H9 (cell line): ENCODE data around the gene CEBPE. TPM values are rescaled to one million over a fixed set of nuclear protein-coding genes. Genes with fewer than 3 reads are reported as not detected.
A peak's percentile ranks its signal among the peaks of the same experiment; 100 is the strongest.

ENCODE experiments used
- DNase-seq: peaks from one replicate; pipeline ENCODE4 v3.0.0-alpha.2; 2017
- H2AFZ ChIP-seq: one replicate; pipeline ENCODE4 v1.6.1; 2013; ENCODE audit warnings: mild to moderate bottlenecking, low read length, control low read depth, moderate library complexity
- H2AK5ac ChIP-seq: 2 replicates; pipeline ENCODE4 v1.6.1; 2013; ENCODE audit warnings: low read length, control low read depth, mixed read lengths; ENCODE audit not compliant: insufficient read length
- H2BK120ac ChIP-seq: one replicate; pipeline ENCODE4 v1.6.1; 2013; ENCODE audit warnings: low read depth, mild to moderate bottlenecking, low read length, control low read depth, inconsistent platforms; ENCODE audit not compliant: poor library complexity, severe bottlenecking
- H2BK12ac ChIP-seq: 2 replicates; pipeline ENCODE4 v1.6.1; 2013; ENCODE audit warnings: low read length, control low read depth, mixed read lengths, low read depth; ENCODE audit not compliant: insufficient read length
- H2BK15ac ChIP-seq: 2 replicates; pipeline ENCODE4 v1.6.1; 2013; ENCODE audit warnings: low read depth, low read length, control low read depth
- H2BK20ac ChIP-seq: one replicate; pipeline ENCODE4 v1.6.1; 2013; ENCODE audit warnings: low read depth, mild to moderate bottlenecking, low read length, control low read depth, inconsistent platforms; ENCODE audit not compliant: poor library complexity, severe bottlenecking
- H2BK5ac ChIP-seq: 2 replicates; pipeline ENCODE4 v1.6.1; 2013; ENCODE audit warnings: low read length, control low read depth, mixed read lengths; ENCODE audit not compliant: insufficient read length
- H3K14ac ChIP-seq: 2 replicates; pipeline ENCODE4 v1.6.1; 2013; ENCODE audit warnings: low read length, control low read depth; ENCODE audit not compliant: insufficient read depth
- H3K18ac ChIP-seq: 2 replicates; pipeline ENCODE4 v1.6.1; 2013; ENCODE audit warnings: low read depth, mild to moderate bottlenecking, mixed read lengths, low read length, control low read depth; ENCODE audit not compliant: insufficient read length
- H3K23ac ChIP-seq: 2 replicates; pipeline ENCODE4 v1.6.1; 2013; ENCODE audit warnings: low read length, control low read depth, mixed read lengths, low read depth; ENCODE audit not compliant: insufficient read length
- H3K23me2 ChIP-seq: 2 replicates; pipeline ENCODE4 v1.6.1; 2013; ENCODE audit warnings: low read depth, mild to moderate bottlenecking, mixed read lengths, low read length, control low read depth; ENCODE audit not compliant: insufficient read length, poor library complexity, severe bottlenecking
- H3K27ac ChIP-seq: 2 replicates; pipeline ENCODE4 v1.5.1; 2013; ENCODE audit warnings: low read length, control low read depth, mixed read lengths, low read depth; ENCODE audit not compliant: insufficient read length
- H3K27me3 ChIP-seq: 2 replicates; pipeline ENCODE4 v1.6.1; 2013; ENCODE audit warnings: low read length, control low read depth, inconsistent platforms; ENCODE audit not compliant: insufficient read depth
- H3K4ac ChIP-seq: 2 replicates; pipeline ENCODE4 v1.6.1; 2013; ENCODE audit warnings: low read depth, mild to moderate bottlenecking, control low read depth, inconsistent platforms, low read length, moderate library complexity
- H3K4me1 ChIP-seq: 2 replicates; pipeline ENCODE4 v1.6.1; 2013; ENCODE audit warnings: low read length, control low read depth, inconsistent platforms; ENCODE audit not compliant: insufficient read depth
- H3K4me2 ChIP-seq: 2 replicates; pipeline ENCODE4 v1.6.1; 2013; ENCODE audit warnings: low read length, control low read depth, mixed read lengths; ENCODE audit not compliant: insufficient read length, insufficient read depth
- H3K56ac ChIP-seq: 2 replicates; pipeline ENCODE4 v1.6.1; 2013; ENCODE audit warnings: low read depth, mild to moderate bottlenecking, mixed read lengths, low read length, control low read depth; ENCODE audit not compliant: insufficient read length
- H3K79me1 ChIP-seq: 2 replicates; pipeline ENCODE4 v1.6.1; 2013; ENCODE audit warnings: low read depth, mild to moderate bottlenecking, moderate library complexity, low read length, control low read depth, inconsistent platforms; ENCODE audit not compliant: insufficient read depth, poor library complexity, severe bottlenecking
- H3K79me2 ChIP-seq: 2 replicates; pipeline ENCODE4 v1.6.1; 2013; ENCODE audit warnings: low read length, control low read depth, inconsistent platforms; ENCODE audit not compliant: insufficient read depth
- H3K9ac ChIP-seq: 2 replicates; pipeline ENCODE4 v1.6.1; 2013; ENCODE audit warnings: low read length, control low read depth, mixed read lengths; ENCODE audit not compliant: insufficient read length; ENCODE audit errors: extremely low read depth
- H3K9me3 ChIP-seq: one replicate; pipeline ENCODE4 v1.6.1; 2013; ENCODE audit warnings: low read depth, low read length, inconsistent platforms; ENCODE audit not compliant: control insufficient read depth
- H3T11ph ChIP-seq: one replicate; pipeline ENCODE4 v1.6.1; 2013; ENCODE audit warnings: mild to moderate bottlenecking, low read length, control low read depth, inconsistent platforms
- H4K20me1 ChIP-seq: one replicate; pipeline ENCODE4 v1.6.1; 2013; ENCODE audit not compliant: control insufficient read depth, insufficient read length, insufficient read depth
- H4K5ac ChIP-seq: 2 replicates; pipeline ENCODE4 v1.6.1; 2013; ENCODE audit warnings: low read depth, mild to moderate bottlenecking, mixed read lengths, low read length, control low read depth; ENCODE audit not compliant: insufficient read length
- H4K8ac ChIP-seq: replicated peaks from 2 replicates; pipeline ENCODE4 v1.6.1; 2013; ENCODE audit warnings: low read length, control low read depth, mixed read lengths, low read depth; ENCODE audit not compliant: insufficient read length
- H4K91ac ChIP-seq: 2 replicates; pipeline ENCODE4 v1.6.1; 2013; ENCODE audit warnings: low read depth, mild to moderate bottlenecking, moderate library complexity, mixed read lengths, low read length, control low read depth; ENCODE audit not compliant: insufficient read length
- H3K27ac Mint-ChIP-seq, 3 experiments: 2 replicates in 2 of 3; 3 replicates in 1 of 3; pipeline ENCODE4 v1.8.0; 2020 to 2021; ENCODE audit warnings: mixed read lengths in 3 of 3, mild to moderate bottlenecking in 1 of 3, moderate library complexity in 1 of 3
- H3K27me3 Mint-ChIP-seq: 2 replicates; pipeline ENCODE4 v1.8.0; 2021; ENCODE audit warnings: low read depth, mild to moderate bottlenecking, moderate library complexity, mixed read lengths
- H3K36me3 Mint-ChIP-seq, 3 experiments: 2 replicates in 2 of 3; 3 replicates in 1 of 3; pipeline ENCODE4 v1.8.0; 2020 to 2021; ENCODE audit warnings: low read depth in 3 of 3, mixed read lengths in 3 of 3; ENCODE audit not compliant: insufficient read depth in 1 of 3
- H3K4me1 Mint-ChIP-seq, 2 experiments: 2 replicates each; pipeline ENCODE4 v1.8.0; 2020; ENCODE audit warnings: mixed read lengths in 2 of 2
- H3K4me3 Mint-ChIP-seq, 2 experiments: 2 replicates in 1 of 2; 3 replicates in 1 of 2; pipeline ENCODE4 v1.8.0; 2020 to 2021; ENCODE audit warnings: mild to moderate bottlenecking in 2 of 2, mixed read lengths in 2 of 2, moderate library complexity in 1 of 2
- H3K9me3 Mint-ChIP-seq, 2 experiments: 2 replicates in 1 of 2; 3 replicates in 1 of 2; pipeline ENCODE4 v1.8.0; 2020; ENCODE audit warnings: mild to moderate bottlenecking in 2 of 2, mixed read lengths in 2 of 2, moderate library complexity in 1 of 2
- WGBS: extraction: QIAGEN DNeasy Blood & Tissue Kit; methylation state at CpG from one replicate; pipeline ENCODE4 v1.1.7; 2013; ENCODE audit warnings: missing lambda C conversion rate, low lambda C conversion rate, mixed read lengths; ENCODE audit not compliant: insufficient read length; ENCODE audit errors: extremely low coverage; 5-methylcytosine and 5-hydroxymethylcytosine counted together
- total RNA-seq: library from RNA; stranded (reverse); gene quantifications from 2 replicates; pipeline ENCODE4 v1.2.1, GENCODE V29; 2021
- TF ChIP-seq, protein P1 (sequence below): fragments of 200-600 bp; sonication (generic); conservative IDR thresholded peaks from 3 replicates; pipeline ENCODE4 v1.8.0; 2021; ENCODE audit warnings: antibody characterized with exemption, mild to moderate bottlenecking

CEBPE gene
- total RNA-seq, 1 experiment from 2014 or later = not detected

DNA sequence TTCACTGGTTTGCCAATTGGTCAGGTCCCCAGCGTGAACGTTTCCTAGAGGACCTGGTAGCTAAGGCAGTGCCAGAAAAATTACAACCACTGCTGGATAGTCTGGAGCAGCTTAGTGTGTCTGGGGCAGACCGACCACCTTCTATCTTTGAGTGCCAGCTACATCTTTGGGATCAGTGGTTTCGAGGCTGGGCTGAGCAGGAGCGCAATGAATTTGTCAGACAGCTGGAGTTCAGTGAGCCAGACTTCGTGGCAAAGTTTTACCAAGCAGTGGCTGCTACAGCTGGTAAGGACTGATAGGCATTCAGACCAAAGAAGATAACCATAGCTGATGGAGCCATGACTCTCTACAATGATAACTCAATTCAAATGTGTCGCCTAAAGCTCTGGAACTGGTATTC, 21.3 kb downstream of the CEBPE start:
- Histone ChIP-seq H2BK5ac (no peak overlapping the region), H3K4me1 (peaks cover 2% of the 10 kb centered on the region; the same call in 1 of the 2 replicates), H2BK15ac (no peak overlapping the region), H4K8ac (no peak overlapping the region), H2AFZ (no peak overlapping the region), H3K14ac (no peak overlapping the region), H4K91ac (no peak overlapping the region), H3K56ac (no peak overlapping the region), H4K5ac (no peak overlapping the region), H2BK120ac (no peak overlapping the region), H2AK5ac (no peak overlapping the region), H3K4ac (no peak overlapping the region), H3K18ac (no peak overlapping the region), H2BK20ac (no peak overlapping the region), H2BK12ac (no peak overlapping the region), H3T11ph (no peak overlapping the region), H3K23ac (no peak overlapping the region), H3K9ac (no peak overlapping the region), H3K27ac (no peak overlapping the region), H3K27me3 (no peaks in the 10 kb centered on the region), H3K23me2 (peaks cover 6% of the 10 kb centered on the region), H3K79me1 (peaks cover 5% of the 10 kb centered on the region), H3K4me2 (no peak overlapping the region), H3K79me2 (peaks cover 17% of the 10 kb centered on the region), H3K9me3 (no peaks in the 10 kb centered on the region), H4K20me1 (no peaks in the 10 kb centered on the region)
- Mint-ChIP-seq H3K9me3 (no peaks in the 10 kb centered on the region), H3K27ac (no peak overlapping the region; a peak in 2 of 7 replicates), H3K27me3 (peaks cover 4% of the 10 kb centered on the region), H3K4me3 (peak overlapping the region in 1 of 2 experiments; percentile 6; a peak in 2 of 5 replicates), H3K36me3 (peaks cover 17 to 33% (median 30%) of the 10 kb centered on the region in 3 experiments), H3K4me1 (peaks cover 41 to 43% of the 10 kb centered on the region in 2 experiments)
- no peak for DNase-seq
- WGBS = no CpG with 5 or more reads among the region's 7 CpGs
- TF ChIP-seq, protein P1, sequence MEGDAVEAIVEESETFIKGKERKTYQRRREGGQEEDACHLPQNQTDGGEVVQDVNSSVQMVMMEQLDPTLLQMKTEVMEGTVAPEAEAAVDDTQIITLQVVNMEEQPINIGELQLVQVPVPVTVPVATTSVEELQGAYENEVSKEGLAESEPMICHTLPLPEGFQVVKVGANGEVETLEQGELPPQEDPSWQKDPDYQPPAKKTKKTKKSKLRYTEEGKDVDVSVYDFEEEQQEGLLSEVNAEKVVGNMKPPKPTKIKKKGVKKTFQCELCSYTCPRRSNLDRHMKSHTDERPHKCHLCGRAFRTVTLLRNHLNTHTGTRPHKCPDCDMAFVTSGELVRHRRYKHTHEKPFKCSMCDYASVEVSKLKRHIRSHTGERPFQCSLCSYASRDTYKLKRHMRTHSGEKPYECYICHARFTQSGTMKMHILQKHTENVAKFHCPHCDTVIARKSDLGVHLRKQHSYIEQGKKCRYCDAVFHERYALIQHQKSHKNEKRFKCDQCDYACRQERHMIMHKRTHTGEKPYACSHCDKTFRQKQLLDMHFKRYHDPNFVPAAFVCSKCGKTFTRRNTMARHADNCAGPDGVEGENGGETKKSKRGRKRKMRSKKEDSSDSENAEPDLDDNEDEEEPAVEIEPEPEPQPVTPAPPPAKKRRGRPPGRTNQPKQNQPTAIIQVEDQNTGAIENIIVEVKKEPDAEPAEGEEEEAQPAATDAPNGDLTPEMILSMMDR = no peak
